ENCODE measurements around the gene DSN1. TPM values are rescaled to one million over a fixed set of nuclear protein-coding genes. Genes with fewer than 3 reads are reported as not detected.

The DSN1 gene
- total RNA-seq, 1 experiment from 2014 or later = 40.8 TPM

DNA sequence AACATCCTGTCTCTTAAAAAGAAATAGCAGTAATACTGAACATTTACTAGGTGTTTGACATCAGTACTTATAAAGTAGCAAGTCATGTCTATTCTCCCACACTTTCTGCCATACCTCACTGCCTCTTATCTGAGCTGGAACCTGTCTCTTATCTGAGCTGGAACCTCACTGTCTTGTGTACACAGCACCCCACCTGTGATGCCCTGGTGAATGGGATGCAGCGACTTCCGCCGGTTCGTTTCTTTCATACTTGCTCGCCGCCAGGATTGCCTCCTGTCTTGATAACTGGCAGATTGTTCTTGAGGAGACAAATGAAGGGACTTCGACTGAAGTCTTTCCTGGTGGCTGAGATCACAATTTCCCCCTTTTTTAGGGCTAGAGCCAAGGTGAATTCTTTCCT lies 2.9 kb downstream of the DSN1 start:
- peaks cover 3% of the 10 kb centered on the region for H3K4me1 ChIP-seq (ENCODE audit: insufficient read depth, low read length, poor library complexity, severe bottlenecking)
- peaks cover 33% of the 10 kb centered on the region for H3K36me3 ChIP-seq (ENCODE audit: insufficient read depth, low read length, poor library complexity, severe bottlenecking)
- POLR2A ChIA-PET (ENCODE audit: low non-redundant PET) = no interaction called here
- H3K27ac ChIP-seq (ENCODE audit: low read depth, low read length, poor library complexity, severe bottlenecking) = no peak overlapping the region
- intact Hi-C loops (cut with micrococcal nuclease; ENCODE audit: unreplicated experiment) = no loop called here
- H3K4me3 ChIP-seq (ENCODE audit: low read depth, low read length, poor library complexity, severe bottlenecking) = no peak overlapping the region
- CTCF ChIA-PET = no interaction called here
- BruUV-seq (replicated peaks) = no TSS peak
- H3K27me3 ChIP-seq (replicated peaks; ENCODE audit: insufficient read depth, low read depth, low read length, poor library complexity) = no peaks in the 10 kb centered on the region
- H3K9me3 ChIP-seq (ENCODE audit: low read depth, low read length, poor library complexity, severe bottlenecking) = no peaks in the 10 kb centered on the region
- DNase-seq (ENCODE audit: low spot score) = no peak
- TF ChIP-seq, protein P1, sequence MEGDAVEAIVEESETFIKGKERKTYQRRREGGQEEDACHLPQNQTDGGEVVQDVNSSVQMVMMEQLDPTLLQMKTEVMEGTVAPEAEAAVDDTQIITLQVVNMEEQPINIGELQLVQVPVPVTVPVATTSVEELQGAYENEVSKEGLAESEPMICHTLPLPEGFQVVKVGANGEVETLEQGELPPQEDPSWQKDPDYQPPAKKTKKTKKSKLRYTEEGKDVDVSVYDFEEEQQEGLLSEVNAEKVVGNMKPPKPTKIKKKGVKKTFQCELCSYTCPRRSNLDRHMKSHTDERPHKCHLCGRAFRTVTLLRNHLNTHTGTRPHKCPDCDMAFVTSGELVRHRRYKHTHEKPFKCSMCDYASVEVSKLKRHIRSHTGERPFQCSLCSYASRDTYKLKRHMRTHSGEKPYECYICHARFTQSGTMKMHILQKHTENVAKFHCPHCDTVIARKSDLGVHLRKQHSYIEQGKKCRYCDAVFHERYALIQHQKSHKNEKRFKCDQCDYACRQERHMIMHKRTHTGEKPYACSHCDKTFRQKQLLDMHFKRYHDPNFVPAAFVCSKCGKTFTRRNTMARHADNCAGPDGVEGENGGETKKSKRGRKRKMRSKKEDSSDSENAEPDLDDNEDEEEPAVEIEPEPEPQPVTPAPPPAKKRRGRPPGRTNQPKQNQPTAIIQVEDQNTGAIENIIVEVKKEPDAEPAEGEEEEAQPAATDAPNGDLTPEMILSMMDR (conservative IDR thresholded peaks at IDR 0.05; ENCODE audit: low read depth, low read length) = no peak
- no peak for TF ChIP-seq EZH2 (IDR thresholded peaks at IDR 0.05; ENCODE audit: borderline replicate concordance, low read depth, low read length, poor library complexity, severe bottlenecking)

DNA sequence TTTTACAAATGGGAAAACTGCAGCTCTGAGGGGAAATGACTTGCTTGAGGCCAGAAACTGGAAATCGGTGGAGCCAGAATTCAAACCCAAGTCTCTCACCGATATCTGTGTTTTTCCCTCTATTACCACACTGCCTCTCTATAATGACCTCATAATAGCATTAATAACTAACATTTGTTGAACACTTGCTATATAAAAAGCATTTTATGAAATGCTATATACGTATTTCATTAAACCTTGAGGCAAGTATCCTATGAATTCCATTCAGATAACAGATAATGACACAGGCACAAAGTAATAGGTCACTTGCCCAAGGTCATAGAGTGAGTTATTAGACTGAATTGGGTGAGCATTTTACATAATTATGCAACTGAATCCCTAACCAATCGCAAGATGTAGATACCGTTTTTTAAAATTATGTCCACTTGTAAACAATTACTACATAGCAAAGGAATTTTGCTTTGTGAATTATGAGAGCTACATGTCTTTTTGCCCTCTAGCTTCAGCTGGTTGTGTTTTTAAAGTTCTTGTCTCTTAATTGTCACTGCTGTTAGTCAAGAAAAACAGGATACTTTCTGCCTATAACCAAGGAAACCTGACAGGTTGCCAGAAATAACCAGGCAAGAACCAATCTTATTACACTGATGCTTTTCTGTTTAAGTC lies 4.7 kb downstream of the DSN1 start:
- POLR2A ChIA-PET (ENCODE audit: low non-redundant PET) = interaction anchor here (0.6 kb wide), 1 partner anchor 20 kb away, joined by 6 read pairs; no protein-coding TSS in a partner anchor
- no TSS peak for BruUV-seq (replicated peaks)

DNA sequence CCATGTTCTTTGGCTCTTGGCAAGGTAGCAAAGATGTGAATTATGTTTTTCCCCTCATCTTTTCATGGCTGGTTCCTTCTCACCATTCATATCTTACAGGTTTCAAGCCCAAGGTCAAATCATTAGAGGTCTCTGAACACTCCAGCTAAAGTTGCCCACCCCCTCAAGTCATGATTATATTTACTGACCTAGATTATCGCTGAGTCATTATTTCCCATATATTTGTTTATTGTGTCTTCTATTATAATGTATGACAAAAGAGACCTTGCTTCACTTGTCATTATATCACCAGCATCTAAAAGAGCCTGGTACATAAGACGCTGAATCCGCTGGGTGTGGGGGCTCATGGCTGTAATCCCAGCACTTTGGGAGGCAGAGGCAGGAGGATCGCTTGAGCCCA lies 12.4 kb downstream of the DSN1 start:
- H3K4me3 ChIP-seq (ENCODE audit: low read depth, low read length, poor library complexity, severe bottlenecking) = no peak overlapping the region
- no peaks in the 10 kb centered on the region for H3K4me1 ChIP-seq (ENCODE audit: insufficient read depth, low read length, poor library complexity, severe bottlenecking)
- H3K9me3 ChIP-seq (ENCODE audit: low read depth, low read length, poor library complexity, severe bottlenecking) = no peaks in the 10 kb centered on the region
- DNase-seq (ENCODE audit: low spot score) = no peak
- peaks cover 54% of the 10 kb centered on the region for H3K36me3 ChIP-seq (ENCODE audit: insufficient read depth, low read length, poor library complexity, severe bottlenecking)
- H3K27ac ChIP-seq (ENCODE audit: low read depth, low read length, poor library complexity, severe bottlenecking) = peak overlapping the region; percentile 37
- no peaks in the 10 kb centered on the region for H3K27me3 ChIP-seq (replicated peaks; ENCODE audit: insufficient read depth, low read depth, low read length, poor library complexity)
- intact Hi-C loops (cut with micrococcal nuclease; ENCODE audit: unreplicated experiment) = no loop called here
- CTCF ChIA-PET = no interaction called here
- POLR2A ChIA-PET (ENCODE audit: low non-redundant PET) = no interaction called here
- BruUV-seq (replicated peaks) = no TSS peak
- TF ChIP-seq, protein P1 (conservative IDR thresholded peaks at IDR 0.05; ENCODE audit: low read depth, low read length) = no peak
- no peak for TF ChIP-seq EZH2 (IDR thresholded peaks at IDR 0.05; ENCODE audit: borderline replicate concordance, low read depth, low read length, poor library complexity, severe bottlenecking)

More for the DNA sequence above, 4.7 kb downstream of the DSN1 start:
- peaks cover 38% of the 10 kb centered on the region for H3K36me3 ChIP-seq (ENCODE audit: insufficient read depth, low read length, poor library complexity, severe bottlenecking)
- intact Hi-C loops (cut with micrococcal nuclease; ENCODE audit: unreplicated experiment) = no loop called here
- H3K27me3 ChIP-seq (replicated peaks; ENCODE audit: insufficient read depth, low read depth, low read length, poor library complexity) = no peaks in the 10 kb centered on the region
- no peak overlapping the region for H3K27ac ChIP-seq (ENCODE audit: low read depth, low read length, poor library complexity, severe bottlenecking)
- TF ChIP-seq, protein P1 (conservative IDR thresholded peaks at IDR 0.05; ENCODE audit: low read depth, low read length) = no peak
- H3K4me1 ChIP-seq (ENCODE audit: insufficient read depth, low read length, poor library complexity, severe bottlenecking) = peaks cover 3% of the 10 kb centered on the region
- no peak overlapping the region for H3K4me3 ChIP-seq (ENCODE audit: low read depth, low read length, poor library complexity, severe bottlenecking)
- CTCF ChIA-PET = interaction anchor here (1.0 kb wide), 1 partner anchor 95 kb away, joined by 3 read pairs; a partner anchor contains a TSS
- H3K9me3 ChIP-seq (ENCODE audit: low read depth, low read length, poor library complexity, severe bottlenecking) = no peaks in the 10 kb centered on the region
- DNase-seq (ENCODE audit: low spot score) = no peak

Data from A673 (cell line).